GM12892 (cell line): Measurements from ENCODE around the gene WDSUB1.

ENCODE experiments used
- DNase-seq: peaks from one replicate; pipeline ENCODE4 v3.0.0; 2011; ENCODE audit not compliant: insufficient read length
- FAIRE-seq: peaks from 2 replicates; lab custom pipeline; 2011; peaks lifted over from hg19 to GRCh38; lab: Jason Lieb, UNC
- POLR2A ChIP-seq: IDR thresholded peaks from 2 replicates; pipeline ENCODE4 v1.6.1; 2011; ENCODE audit warnings: low read depth, low read length, control low read depth
- POLR2AphosphoS5 ChIP-seq: IDR thresholded peaks from 2 replicates; pipeline ENCODE4 v1.6.1; 2011; ENCODE audit warnings: low read depth, low read length, control low read depth
- TAF1 ChIP-seq: IDR thresholded peaks from 2 replicates; pipeline ENCODE4 v1.6.1; 2011; ENCODE audit warnings: low read depth, mild to moderate bottlenecking, control low read depth, low read length, borderline replicate concordance

The WDSUB1 gene

DNA sequence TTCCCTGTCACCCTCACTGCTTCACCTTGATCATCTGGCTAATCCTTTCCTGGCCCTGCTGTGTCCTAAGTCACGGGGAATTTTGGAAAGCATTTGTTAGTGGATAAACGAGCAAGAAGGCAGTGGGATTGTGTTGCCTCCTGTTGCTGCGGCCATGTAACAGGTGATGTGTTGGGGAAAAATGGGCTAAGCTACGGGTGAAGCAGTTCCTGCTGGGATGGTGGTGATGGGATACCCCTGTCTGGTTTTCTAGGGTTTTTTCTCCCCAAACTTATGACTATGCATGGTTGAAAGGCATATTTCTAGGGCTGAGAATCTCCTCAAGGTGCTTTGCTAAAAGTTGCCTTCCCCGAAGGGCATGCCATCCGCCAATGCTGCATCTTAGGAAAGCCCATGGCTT is 68.1 kb downstream of the WDSUB1 start:
- no peak for TF ChIP-seq TAF1
- no peak for TF ChIP-seq POLR2A
- TF ChIP-seq POLR2AphosphoS5 = no peak
- no peak for DNase-seq
- no peak for FAIRE-seq

DNA sequence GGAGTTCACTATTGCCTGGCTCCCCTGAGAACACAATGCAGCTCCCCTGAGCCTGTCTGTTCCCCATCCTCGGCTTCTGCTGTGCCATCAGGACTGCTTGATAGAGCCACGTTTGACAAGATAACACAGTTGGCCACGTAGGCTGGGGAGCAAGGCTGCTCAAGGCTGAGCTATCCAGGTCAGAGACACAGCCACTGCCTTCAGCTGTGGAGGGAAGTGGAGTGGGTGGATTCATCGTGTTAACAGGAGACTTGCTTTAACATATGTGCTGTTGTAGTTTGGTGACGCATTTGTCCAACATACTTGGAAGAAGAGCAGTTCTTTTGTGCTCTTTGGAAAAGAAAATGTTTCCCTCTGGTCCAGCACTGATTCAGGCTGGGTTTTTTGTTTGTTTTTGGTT is 68.8 kb downstream of the WDSUB1 start:
- FAIRE-seq = no peak
- TF ChIP-seq POLR2AphosphoS5 (no peak), TAF1 (no peak), POLR2A (no peak)
- DNase-seq = no peak

DNA sequence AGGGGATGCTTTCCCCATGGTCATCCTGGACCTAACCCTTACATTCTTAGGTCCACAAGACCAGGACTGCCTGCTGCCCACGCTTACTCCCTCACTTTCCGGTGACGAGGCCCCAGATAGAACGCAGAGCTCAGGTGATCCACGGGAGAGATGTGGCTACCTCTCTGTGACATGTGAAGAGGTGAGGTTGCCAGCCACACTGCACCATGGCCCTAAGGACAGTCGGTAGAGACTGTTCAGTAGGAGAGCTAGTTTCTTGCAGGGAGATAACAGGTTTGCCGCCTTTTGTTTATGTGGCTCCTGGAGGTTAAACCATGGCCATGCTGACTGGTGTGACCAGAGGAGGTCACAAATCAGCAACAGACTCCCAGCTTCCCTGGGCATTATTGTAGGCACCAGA is 71.4 kb downstream of the WDSUB1 start:
- TF ChIP-seq POLR2AphosphoS5 (no peak), TAF1 (no peak), POLR2A (no peak)
- DNase-seq (no peak), FAIRE-seq (no peak)

DNA sequence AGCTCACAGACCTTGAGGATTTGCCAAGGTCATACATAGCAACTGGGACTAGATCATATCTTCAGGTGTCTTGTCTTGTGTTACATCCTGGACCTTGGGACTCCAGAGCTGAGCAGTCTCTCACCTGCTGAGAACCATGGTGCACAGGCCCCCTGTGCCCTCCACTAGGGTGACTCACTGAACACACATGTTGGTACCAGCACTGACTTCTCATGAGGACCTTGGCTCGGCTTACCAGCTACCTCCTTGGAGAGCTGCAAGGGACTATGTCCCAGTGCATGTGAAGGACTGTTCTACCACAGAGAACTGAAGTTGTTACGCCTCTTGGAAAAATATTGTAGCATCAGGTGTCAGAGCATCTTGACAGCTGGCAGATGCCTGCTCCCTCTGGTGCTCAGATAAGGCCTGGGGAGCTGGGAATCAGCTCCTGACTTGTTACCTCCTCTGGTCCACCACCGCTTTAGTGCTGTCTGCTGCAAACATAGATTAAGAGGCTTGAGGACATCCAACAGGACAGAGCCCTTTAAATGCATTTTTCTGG is 72.1 kb downstream of the WDSUB1 start:
- DNase-seq (no peak), FAIRE-seq (no peak)
- TF ChIP-seq POLR2AphosphoS5 = no peak
- TF ChIP-seq POLR2A = no peak
- TF ChIP-seq TAF1 = no peak

DNA sequence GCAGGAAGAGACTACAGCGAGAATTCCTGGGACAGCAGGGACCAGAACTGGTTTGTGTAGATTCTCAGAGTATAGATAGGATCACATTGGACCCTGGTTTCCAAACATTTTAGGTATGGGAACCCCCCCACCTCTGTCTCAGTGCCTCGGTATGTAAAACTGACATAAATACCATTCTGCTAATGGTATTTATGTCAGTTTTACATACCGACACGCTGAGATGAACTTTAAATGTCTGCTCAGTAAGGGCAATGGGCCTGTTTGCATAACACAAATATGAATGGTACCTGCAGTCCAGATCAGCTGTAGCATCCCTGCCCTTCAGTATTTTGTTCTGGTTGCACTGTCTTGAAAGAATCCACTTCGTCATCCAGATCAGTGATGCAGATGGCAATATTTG is 73.2 kb downstream of the WDSUB1 start:
- FAIRE-seq = no peak
- DNase-seq = no peak

DNA sequence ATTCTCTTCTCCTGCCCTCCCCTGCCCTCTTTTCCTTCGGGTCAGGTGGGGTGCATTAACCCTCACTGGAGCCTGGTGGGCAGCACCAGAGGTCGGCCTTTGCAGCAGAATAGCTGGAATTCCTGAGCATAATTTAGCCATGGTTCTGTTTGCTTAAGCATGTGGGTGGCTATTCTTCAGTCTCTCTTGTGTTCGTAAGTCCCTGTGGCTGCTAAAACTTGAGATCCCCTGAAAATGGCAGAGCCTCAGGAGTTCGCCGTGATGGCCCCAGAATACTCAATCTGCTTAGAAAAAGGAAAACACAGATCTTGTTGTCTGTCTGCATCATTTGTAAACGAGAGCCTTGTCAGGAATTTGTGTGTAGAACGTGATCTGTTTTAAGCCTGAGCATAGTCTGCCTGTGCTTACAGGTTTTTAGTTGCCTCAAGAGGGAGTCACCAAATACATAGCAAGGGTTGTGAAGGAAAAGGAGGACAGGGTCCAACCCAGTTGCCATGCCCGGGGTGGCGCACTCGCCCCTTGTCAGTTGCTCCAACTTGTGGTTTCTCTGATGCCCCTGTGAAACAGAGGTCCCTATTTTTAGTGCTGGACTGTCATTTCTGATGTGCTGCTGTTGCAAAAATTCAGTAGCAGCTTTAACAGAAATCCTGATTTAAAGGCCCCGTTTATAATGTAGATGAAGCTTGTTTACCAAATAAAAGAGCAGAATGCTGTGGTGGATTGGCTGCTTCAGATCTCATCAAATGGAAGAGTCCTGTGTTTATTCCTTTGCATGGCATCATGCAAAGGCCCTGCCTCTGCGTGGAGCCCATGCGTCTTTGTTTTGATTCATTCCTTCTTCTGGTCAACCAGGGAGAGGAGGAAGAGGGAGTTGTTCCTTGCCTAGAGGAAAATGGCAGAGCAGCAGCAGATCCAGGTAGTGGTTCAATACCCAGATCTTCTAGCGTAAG is 74.8 kb downstream of the WDSUB1 start:
- TF ChIP-seq POLR2A (no peak), POLR2AphosphoS5 (no peak), TAF1 (no peak)
- no peak for DNase-seq
- no peak for FAIRE-seq

More for the DNA sequence above, 73.2 kb downstream of the WDSUB1 start:
- TF ChIP-seq POLR2A = no peak
- TF ChIP-seq POLR2AphosphoS5 = no peak
- TF ChIP-seq TAF1 = no peak

DNA sequence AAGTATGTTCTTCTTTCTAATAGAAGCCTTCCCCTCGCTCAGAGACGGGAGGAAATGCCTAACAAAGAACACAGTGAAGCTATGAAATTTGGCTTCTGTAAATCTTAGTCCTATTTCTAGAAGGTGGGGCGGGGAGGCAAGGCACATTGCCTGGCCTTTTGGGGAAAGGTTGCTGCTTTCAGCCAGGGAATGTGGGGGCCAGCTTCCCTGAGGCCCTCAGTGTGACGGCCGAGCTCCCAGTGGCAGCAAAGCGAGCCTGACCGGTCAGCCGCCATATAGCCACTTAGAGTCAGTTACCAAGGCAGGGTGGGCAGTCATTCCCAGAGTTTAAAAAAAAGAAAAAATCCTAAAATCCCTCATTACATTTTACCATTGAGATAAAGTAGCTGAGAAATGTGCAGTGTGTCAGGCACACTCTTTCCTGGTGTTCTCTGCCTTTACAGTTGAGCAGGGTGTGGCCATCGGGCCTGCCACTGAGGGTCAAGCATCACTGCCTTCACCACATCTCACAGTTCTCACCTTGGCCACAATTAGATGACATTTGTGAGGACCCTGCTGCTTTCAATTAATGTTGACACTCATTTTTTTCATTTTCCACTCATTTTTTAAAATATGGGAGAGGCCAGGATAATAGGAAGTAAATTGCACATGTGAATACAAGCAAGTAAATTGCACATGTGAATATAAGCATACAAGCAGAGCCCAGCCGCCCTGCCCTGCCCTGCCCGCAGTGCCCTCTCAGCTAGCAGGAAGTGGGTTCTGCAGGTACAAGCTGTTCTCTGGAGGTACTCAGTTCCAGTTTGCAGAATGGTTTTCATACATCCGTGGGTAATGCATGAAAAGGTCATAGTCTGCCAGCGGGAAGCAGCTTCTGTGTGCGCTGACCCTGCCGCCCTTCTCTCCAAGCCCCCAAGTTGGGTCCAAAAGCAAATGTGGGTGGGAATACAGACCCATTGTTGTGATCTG is 76.9 kb downstream of the WDSUB1 start:
- TF ChIP-seq POLR2A (no peak), POLR2AphosphoS5 (no peak)
- FAIRE-seq (no peak), DNase-seq (no peak)

DNA sequence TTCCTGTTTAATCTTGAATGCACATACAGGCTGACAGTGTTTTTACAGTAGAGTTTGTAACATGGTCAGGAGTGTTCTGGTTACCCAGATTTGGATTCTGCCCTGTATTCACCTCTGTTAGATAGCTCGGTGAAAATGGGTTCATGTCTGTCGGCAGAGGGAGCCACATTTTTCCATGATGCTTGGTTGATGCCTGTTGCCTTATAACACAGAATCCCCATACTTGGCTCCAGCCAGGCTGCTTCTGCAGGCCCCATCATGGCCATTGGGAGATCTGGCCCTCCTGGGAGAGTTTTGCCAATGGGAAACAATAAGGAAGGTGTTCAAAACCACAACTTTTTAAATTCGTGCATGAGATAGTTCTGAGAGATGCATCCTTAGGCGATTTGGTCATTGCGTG is 78.1 kb downstream of the WDSUB1 start:
- TF ChIP-seq POLR2AphosphoS5 = no peak
- no peak for TF ChIP-seq POLR2A
- no peak for TF ChIP-seq TAF1
- no peak for FAIRE-seq
- DNase-seq = no peak

DNA sequence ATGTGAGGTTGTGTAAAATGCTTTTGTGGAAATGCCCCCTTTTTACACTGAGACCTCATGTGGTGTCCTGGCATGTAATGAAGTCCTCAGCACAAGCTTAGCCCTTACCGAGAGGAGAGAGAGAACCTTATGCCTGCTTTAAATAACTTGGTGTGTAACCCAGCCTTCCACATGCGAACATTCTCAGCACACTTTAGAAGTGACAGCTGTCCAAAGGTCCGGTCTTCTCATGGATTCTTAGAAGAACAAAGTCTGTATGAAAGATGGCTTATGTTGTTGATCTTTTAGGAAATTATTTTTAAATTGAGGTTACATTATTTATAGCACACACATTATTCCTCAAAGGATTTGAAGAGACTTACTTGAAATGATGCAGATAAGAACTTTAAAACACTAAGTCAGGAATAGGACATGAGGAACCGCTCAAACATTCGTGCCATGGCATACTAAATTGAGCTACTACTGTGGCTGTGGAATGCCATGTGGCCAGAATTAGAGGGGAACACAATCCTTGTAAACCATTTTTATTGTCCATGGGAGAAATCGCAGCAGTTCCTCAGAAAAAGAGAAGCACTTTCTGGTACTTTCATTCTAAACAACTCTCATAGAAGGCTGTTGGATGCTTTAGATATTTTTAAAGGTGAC is 79.6 kb downstream of the WDSUB1 start:
- no peak for TF ChIP-seq TAF1
- no peak for TF ChIP-seq POLR2AphosphoS5
- DNase-seq (no peak), FAIRE-seq (no peak)

DNA sequence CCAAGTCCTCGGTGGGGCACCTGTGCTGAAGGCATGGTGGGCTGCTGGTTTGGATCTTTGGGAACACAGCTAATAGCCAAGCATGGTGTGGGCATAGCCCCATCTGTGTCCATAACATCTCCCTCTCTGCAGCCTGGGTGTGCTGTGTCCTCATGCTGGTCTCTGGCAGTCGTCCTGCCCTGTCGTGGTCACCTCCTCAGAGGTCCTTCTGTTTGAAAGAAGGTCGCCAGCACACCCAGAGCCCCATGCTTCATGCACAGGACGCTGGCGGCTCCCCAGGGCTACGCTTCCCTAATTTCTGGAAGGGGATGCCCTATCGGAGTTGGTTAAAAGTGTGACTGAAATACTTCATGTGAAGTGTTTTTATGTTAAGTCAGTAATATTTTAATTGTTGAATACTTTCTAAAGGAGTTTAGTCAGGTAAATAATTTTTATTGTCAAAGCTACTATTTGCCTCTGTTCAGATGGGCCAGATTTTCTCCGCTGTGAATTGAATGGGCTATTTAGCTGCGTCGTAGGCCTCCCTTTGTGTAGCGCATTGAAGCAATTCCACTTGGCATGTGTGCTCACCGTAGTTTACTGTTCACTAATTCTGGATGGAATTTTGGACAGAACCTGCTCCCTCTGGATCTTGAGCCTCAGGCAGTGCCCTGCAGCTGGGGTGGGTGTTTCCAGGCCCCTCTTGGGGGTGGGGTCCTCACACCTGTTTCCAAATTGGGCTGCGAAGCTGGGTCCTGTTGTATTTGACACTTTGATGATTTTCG is 81.9 kb downstream of the WDSUB1 start:
- no peak for TF ChIP-seq POLR2AphosphoS5
- DNase-seq = no peak
- FAIRE-seq = no peak
